MCF 10A (cell line): Measurements from ENCODE around the gene MIA. TPM values are rescaled to one million over a fixed set of nuclear protein-coding genes. Genes with fewer than 3 reads are reported as not detected.

Experiments
- BruUV-seq: library from RNA; stranded (reverse); fragments of 400-500 nt; replicated peaks from 2 replicates; lab custom pipeline; 2021; lab: Mats Ljungman, UMichigan
- CTCF ChIA-PET: fragments of 300-600 bp; sonication (Branson Sonifier 250); formaldehyde crosslinking; extraction: SDS; loops from one replicate; lab custom pipeline; 2021; ENCODE audit warnings: antibody characterized with exemption, inconsistent platforms; lab: Yijun Ruan, JAX
- POLR2A ChIA-PET: fragments of 300-600, 350-650 bp; sonication (Branson Sonifier 250); formaldehyde crosslinking; extraction: SDS; loops from one replicate; lab custom pipeline; 2020; ENCODE audit warnings: antibody characterized with exemption, inconsistent platforms; lab: Yijun Ruan, JAX
- DNase-seq: peaks from one replicate; pipeline ENCODE4 v3.0.0-alpha.2; 2018; ENCODE audit not compliant: unreplicated experiment
- H3K27ac Mint-ChIP-seq: one replicate; pipeline ENCODE4 v1.8.0; 2022; ENCODE audit warnings: mild to moderate bottlenecking, low read depth, mixed read lengths; ENCODE audit not compliant: unreplicated experiment
- H3K27me3 Mint-ChIP-seq: one replicate; pipeline ENCODE4 v1.8.0; 2022; ENCODE audit warnings: mixed read lengths; ENCODE audit not compliant: insufficient read depth, unreplicated experiment
- H3K36me3 Mint-ChIP-seq: one replicate; pipeline ENCODE4 v1.8.0; 2022; ENCODE audit warnings: mild to moderate bottlenecking, moderate library complexity, mixed read lengths; ENCODE audit not compliant: insufficient read depth, unreplicated experiment
- H3K4me1 Mint-ChIP-seq: one replicate; pipeline ENCODE4 v1.8.0; 2022; ENCODE audit warnings: mixed read lengths; ENCODE audit not compliant: insufficient read depth, unreplicated experiment
- H3K4me3 Mint-ChIP-seq: one replicate; pipeline ENCODE4 v1.8.0; 2022; ENCODE audit warnings: mild to moderate bottlenecking, moderate library complexity, mixed read lengths; ENCODE audit not compliant: unreplicated experiment
- H3K9me3 Mint-ChIP-seq: one replicate; pipeline ENCODE4 v1.8.0; 2022; ENCODE audit warnings: mixed read lengths; ENCODE audit not compliant: unreplicated experiment
- intact Hi-C: fragments of 100-400 bp; cut with micrococcal nuclease; formaldehyde crosslinking; loops from 2 replicates; pipeline ENCODE4 v1.14.1; 2022
- total RNA-seq: library from RNA; stranded (reverse); gene quantifications from 2 replicates; pipeline ENCODE4 v1.2.3, GENCODE V29; 2022
- TF ChIP-seq, protein P1 (sequence below): fragments of 200-600 bp; IDR thresholded peaks from one replicate; pipeline ENCODE4 v1.8.0; 2022; ENCODE audit warnings: antibody characterized with exemption, mild to moderate bottlenecking; ENCODE audit not compliant: unreplicated experiment

MIA gene
- total RNA-seq, 1 experiment from 2014 or later: 0.70 TPM

DNA sequence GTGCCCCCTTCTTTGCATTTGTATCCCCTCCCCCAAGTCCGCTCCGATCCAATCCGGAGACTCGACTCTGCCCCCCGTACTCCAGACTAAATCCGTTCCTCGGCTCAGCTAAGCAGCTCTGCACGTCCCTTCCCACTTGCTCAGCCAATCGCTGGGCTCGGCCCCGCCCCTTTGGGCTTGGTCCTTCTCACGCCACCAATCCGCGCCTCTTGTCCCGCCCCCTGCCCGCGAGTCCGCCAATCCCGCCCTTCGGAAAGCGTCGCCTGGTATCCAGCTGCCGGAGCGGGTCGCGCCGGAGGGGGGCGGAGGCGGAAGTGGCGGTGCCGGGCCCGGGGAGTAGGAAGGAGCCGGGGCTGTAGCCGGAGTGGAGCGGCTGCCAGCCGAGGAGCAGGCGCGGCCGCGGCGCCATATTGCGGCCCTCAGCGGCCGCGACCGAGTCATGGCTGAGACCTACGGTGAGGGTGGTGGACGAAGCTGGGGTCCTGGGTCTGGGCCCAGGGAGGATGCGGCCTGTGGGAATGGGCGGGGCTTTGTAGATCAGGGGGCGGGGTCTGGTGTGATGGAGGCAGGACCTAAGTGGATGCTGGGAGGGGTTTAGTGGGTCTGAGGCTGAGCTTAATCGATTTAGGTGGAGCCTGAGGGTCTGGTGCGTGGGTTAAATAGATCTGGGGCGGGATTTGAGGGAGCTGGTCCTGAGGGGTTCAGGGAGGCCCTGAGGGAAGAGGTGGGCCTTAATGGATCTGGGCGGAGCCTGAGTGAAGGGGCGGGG, 2.8 kb downstream of the MIA start, which contains the start of gene RAB4B:
Gene RAB4B (plus strand): TSS at position 311 of the 769 bp plus-strand sequence. CDS start 129 bp downstream, at position 440.
- no TSS peak for BruUV-seq
- H3K27ac Mint-ChIP-seq: peak within 1 kb of the TSS; percentile 86
- H3K9me3 Mint-ChIP-seq: no peaks in the 10 kb centered on the region
- H3K4me1 Mint-ChIP-seq: peaks cover 25% of the 10 kb centered on the region
- H3K36me3 Mint-ChIP-seq: peaks cover 2% of the 10 kb centered on the region
- ChIA-PET POLR2A (interaction anchor here (0.6 to 4.4 kb wide), 30 partner anchors 9 to 486 kb away, joined by 3 to 55 read pairs (median 4); partner anchors contain the start of genes ACTMAP, AXL, C19orf47 and COQ8B), CTCF (interaction anchor here (0.6 to 2.1 kb wide), 10 partner anchors 9 to 633 kb away, joined by 3 to 6 read pairs (median 4); partner anchors contain the start of genes EGLN2 and MAP3K10)
- peak within 1 kb of the TSS; percentile 83 for H3K4me3 Mint-ChIP-seq
- H3K27me3 Mint-ChIP-seq: no peaks in the 10 kb centered on the region
- DNase-seq: peak; percentile 100
- intact Hi-C loops: no loop called here
- TF ChIP-seq, protein P1, sequence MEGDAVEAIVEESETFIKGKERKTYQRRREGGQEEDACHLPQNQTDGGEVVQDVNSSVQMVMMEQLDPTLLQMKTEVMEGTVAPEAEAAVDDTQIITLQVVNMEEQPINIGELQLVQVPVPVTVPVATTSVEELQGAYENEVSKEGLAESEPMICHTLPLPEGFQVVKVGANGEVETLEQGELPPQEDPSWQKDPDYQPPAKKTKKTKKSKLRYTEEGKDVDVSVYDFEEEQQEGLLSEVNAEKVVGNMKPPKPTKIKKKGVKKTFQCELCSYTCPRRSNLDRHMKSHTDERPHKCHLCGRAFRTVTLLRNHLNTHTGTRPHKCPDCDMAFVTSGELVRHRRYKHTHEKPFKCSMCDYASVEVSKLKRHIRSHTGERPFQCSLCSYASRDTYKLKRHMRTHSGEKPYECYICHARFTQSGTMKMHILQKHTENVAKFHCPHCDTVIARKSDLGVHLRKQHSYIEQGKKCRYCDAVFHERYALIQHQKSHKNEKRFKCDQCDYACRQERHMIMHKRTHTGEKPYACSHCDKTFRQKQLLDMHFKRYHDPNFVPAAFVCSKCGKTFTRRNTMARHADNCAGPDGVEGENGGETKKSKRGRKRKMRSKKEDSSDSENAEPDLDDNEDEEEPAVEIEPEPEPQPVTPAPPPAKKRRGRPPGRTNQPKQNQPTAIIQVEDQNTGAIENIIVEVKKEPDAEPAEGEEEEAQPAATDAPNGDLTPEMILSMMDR: no peak

DNA sequence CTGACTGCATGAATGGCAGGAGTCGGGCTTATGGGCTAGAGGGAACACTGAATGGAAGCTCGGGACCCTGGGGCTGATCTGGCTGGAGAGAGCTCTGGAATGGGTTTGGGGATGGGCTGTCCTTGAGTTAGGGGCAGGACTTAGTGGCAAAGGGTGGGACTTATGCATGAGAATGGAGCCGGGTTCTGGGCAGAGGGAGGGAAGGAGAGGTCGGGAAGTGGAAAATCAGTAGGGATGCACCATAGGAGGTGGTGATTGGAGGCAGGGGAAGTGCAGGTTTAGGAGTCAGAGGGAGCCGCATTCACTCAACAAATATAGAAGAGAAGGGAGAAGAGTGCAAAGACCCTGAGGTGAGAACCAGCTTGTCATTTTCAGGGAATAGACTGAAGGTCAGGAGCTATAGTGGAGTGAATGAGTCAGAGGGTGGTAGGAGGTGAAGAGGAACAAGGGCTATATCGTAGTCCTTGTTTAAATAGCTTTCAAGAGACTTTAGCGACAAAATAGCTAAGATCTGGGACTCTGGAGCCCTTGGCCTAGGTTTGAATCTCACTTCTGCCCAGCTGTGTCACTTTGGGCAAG, 3.5 kb downstream of the MIA start:
- Mint-ChIP-seq H3K9me3 (no peaks in the 10 kb centered on the region), H3K27me3 (no peaks in the 10 kb centered on the region), H3K36me3 (peaks cover 7% of the 10 kb centered on the region), H3K4me3 (peak overlapping the region; percentile 83), H3K27ac (peak overlapping the region; percentile 86), H3K4me1 (peaks cover 25% of the 10 kb centered on the region)
- TF ChIP-seq, protein P1: no peak
- intact Hi-C loops: no loop called here
- CTCF ChIA-PET: interaction anchor here (0.6 to 2.1 kb wide), 7 partner anchors 14 to 587 kb away, joined by 3 to 5 read pairs (median 4); partner anchors contain the start of genes EGLN2 and MAP3K10
- POLR2A ChIA-PET: interaction anchor here (0.6 to 4.4 kb wide), 23 partner anchors 8 to 485 kb away, joined by 3 to 55 read pairs (median 5); partner anchors contain the start of genes ACTMAP, C19orf47, COQ8B and EGLN2
- DNase-seq: no peak
- BruUV-seq: no TSS peak

DNA sequence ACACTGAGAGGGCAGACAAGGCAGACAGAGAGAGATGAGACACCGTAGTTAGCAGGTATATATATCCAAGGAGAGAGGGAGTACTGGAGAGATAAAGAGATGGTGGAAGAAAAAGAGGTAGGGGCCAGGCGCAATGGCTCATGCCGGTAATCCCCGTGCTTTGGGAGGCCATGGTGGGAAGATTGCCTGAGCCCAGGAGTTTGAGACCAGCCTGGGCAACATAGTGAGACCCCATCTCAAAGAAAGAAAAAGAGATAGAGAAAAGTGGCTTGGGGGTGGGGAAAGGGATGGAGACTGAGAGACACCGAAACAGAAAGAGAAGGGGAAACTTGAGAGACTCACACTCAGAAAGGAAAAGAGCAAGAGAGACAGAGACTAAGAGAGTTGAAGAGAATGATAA, 5.3 kb downstream of the MIA start:
- H3K4me1 Mint-ChIP-seq: peaks cover 25% of the 10 kb centered on the region
- BruUV-seq: no TSS peak
- H3K27ac Mint-ChIP-seq: peak overlapping the region; percentile 61
- H3K9me3 Mint-ChIP-seq: no peaks in the 10 kb centered on the region
- DNase-seq: no peak
- no peak overlapping the region for H3K4me3 Mint-ChIP-seq
- TF ChIP-seq, protein P1: no peak
- no peaks in the 10 kb centered on the region for H3K27me3 Mint-ChIP-seq
- H3K36me3 Mint-ChIP-seq: peaks cover 7% of the 10 kb centered on the region
- ChIA-PET POLR2A (interaction anchor here (0.8 kb wide), 1 partner anchor 18 kb away, joined by 3 read pairs; no protein-coding TSS in a partner anchor), CTCF (no interaction called here)
- intact Hi-C loops: no loop called here

DNA sequence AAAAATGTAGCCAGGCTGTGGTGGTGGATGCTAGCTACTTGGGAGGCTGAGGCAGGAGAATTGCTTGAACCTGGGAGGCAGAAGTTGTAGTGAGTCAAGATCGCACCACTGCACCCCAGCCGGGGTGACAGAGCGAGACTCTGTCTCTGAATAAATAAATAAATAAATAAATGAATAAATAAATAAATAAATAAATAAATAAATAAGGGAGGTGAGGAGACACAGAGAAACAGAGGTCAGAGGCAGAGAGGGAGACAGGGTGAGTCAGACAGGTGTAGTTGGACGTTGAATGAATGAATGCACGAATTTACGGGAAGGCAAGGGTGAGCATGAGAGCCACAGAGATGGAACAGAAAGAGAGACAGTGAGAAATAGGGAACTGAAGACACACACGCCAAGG, 5.8 kb downstream of the MIA start:
- TF ChIP-seq, protein P1: no peak
- BruUV-seq: no TSS peak

More for the DNA sequence above, 5.8 kb downstream of the MIA start:
- H3K36me3 Mint-ChIP-seq: peaks cover 7% of the 10 kb centered on the region
- H3K4me1 Mint-ChIP-seq: peaks cover 25% of the 10 kb centered on the region
- intact Hi-C loops: no loop called here
- no peaks in the 10 kb centered on the region for H3K27me3 Mint-ChIP-seq
- peak overlapping the region; percentile 61 for H3K27ac Mint-ChIP-seq
- ChIA-PET CTCF (interaction anchor here (0.7 kb wide), 1 partner anchor 226 kb away, joined by 3 read pairs; no protein-coding TSS in a partner anchor), POLR2A (interaction anchor here (0.7 kb wide), 1 partner anchor 79 kb away, joined by 4 read pairs; no protein-coding TSS in a partner anchor)
- no peak for DNase-seq
- no peak overlapping the region for H3K4me3 Mint-ChIP-seq
- H3K9me3 Mint-ChIP-seq: no peaks in the 10 kb centered on the region
